Endodermal cell (in vitro differentiated cells): ENCODE data around the gene PTPRO. TPM values are rescaled to one million over a fixed set of nuclear protein-coding genes. Genes with fewer than 3 reads are reported as not detected.

Experiments used
- DNase-seq: peaks from one replicate; pipeline ENCODE4 v3.0.0-alpha.2; 2017
- H3K27ac ChIP-seq: 2 replicates; pipeline ENCODE4 v1.5.1; 2013; ENCODE audit warnings: mild to moderate bottlenecking, low read depth, low read length, moderate library complexity
- H3K27me3 ChIP-seq: 2 replicates; pipeline ENCODE4 v1.6.1; 2013; ENCODE audit warnings: mild to moderate bottlenecking, low read length, moderate library complexity; ENCODE audit not compliant: insufficient read depth, control insufficient read depth, poor library complexity, severe bottlenecking
- H3K36me3 ChIP-seq: 2 replicates; pipeline ENCODE4 v1.7.0; 2013; ENCODE audit warnings: mild to moderate bottlenecking, low read length, moderate library complexity; ENCODE audit not compliant: control insufficient read depth, insufficient read depth
- H3K4me1 ChIP-seq: one replicate; pipeline ENCODE4 v1.7.0; 2013; ENCODE audit warnings: low read length; ENCODE audit not compliant: control insufficient read depth, insufficient read depth
- H3K4me3 ChIP-seq: 2 replicates; pipeline ENCODE4 v1.5.1; 2013; ENCODE audit warnings: mild to moderate bottlenecking, low read length, moderate library complexity
- H3K9ac ChIP-seq: 2 replicates; pipeline ENCODE4 v1.6.1; 2013; ENCODE audit warnings: mild to moderate bottlenecking, low read length, moderate library complexity; ENCODE audit not compliant: poor library complexity, severe bottlenecking; ENCODE audit errors: extremely low read depth
- H3K9me3 ChIP-seq: 2 replicates; pipeline ENCODE4 v1.6.1; 2013; ENCODE audit warnings: mild to moderate bottlenecking, low read length, moderate library complexity; ENCODE audit not compliant: control insufficient read depth
- H3K27ac Mint-ChIP-seq: 2 replicates; pipeline ENCODE4 v1.8.0; 2020; ENCODE audit warnings: mixed read lengths
- H3K27me3 Mint-ChIP-seq: 2 replicates; pipeline ENCODE4 v1.8.0; 2021; ENCODE audit warnings: mild to moderate bottlenecking, mixed read lengths; ENCODE audit not compliant: insufficient read depth
- H3K36me3 Mint-ChIP-seq: 2 replicates; pipeline ENCODE4 v1.8.0; 2020; ENCODE audit warnings: low read depth, mixed read lengths
- H3K4me1 Mint-ChIP-seq: 2 replicates; pipeline ENCODE4 v1.8.0; 2020; ENCODE audit warnings: mixed read lengths
- H3K4me3 Mint-ChIP-seq: 2 replicates; pipeline ENCODE4 v1.8.0; 2020; ENCODE audit warnings: mild to moderate bottlenecking, moderate library complexity, mixed read lengths
- H3K9me3 Mint-ChIP-seq: 2 replicates; pipeline ENCODE4 v1.8.0; 2020; ENCODE audit warnings: mild to moderate bottlenecking, mixed read lengths
- WGBS, 2 experiments: methylation state at CpG; one replicate each; pipeline versions ENCODE4 v1.1.5 to v1.1.7; 2013; ENCODE audit warnings: missing lambda C conversion rate in 2 of 2, mixed read lengths in 1 of 2; ENCODE audit not compliant: insufficient coverage in 1 of 2, insufficient read length in 1 of 2; 5-methylcytosine and 5-hydroxymethylcytosine counted together
- total RNA-seq, 2 donors: library from RNA; stranded (reverse); fragmentation: NEBNext Ultra II Directional in 1 of 2; extraction: Animal tissue kit (Norgen Biotek cat#: 25700) in 1 of 2; gene quantifications; 2 replicates in 1 of 2; 3 replicates in 1 of 2; pipeline ENCODE4 v1.2.1, GENCODE V29; 2021
- TF ChIP-seq, protein P1 (sequence below): fragments of 200-600 bp; sonication (generic); conservative IDR thresholded peaks from 2 replicates; pipeline ENCODE4 v1.5.0; 2021; ENCODE audit warnings: antibody characterized with exemption, mild to moderate bottlenecking

Gene PTPRO
- total RNA-seq, 2 donors from 2014 or later = 0.31 TPM; not detected in 1

DNA sequence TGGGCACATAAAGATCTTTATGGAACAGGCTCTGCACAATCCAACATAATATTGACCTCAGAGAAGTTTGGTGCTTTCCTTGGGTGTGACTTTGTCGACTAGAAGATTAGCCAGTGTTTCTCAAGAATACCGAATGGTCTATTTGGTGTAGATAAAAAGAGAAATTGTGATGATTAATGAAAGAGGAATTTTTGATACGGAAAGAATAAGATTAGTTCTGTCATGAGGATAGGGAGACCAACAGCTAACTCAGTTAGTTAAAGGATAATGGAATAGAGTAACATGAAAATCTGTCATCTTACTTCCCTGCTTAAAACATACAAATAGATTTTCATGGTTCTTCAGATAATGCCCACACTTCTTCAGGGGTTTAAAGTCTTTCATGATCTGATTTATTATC, 24.2 kb downstream of the PTPRO start:
- Mint-ChIP-seq H3K4me3 (no peak overlapping the region), H3K4me1 (peaks cover 31% of the 10 kb centered on the region), H3K36me3 (no peaks in the 10 kb centered on the region), H3K9me3 (peaks cover 2% of the 10 kb centered on the region), H3K27me3 (peaks cover 11% of the 10 kb centered on the region), H3K27ac (no peak overlapping the region)
- 82 to 89% methylated on average over 3 of the region's 3 CpGs for WGBS, 2 experiments
- Histone ChIP-seq H3K36me3 (no peaks in the 10 kb centered on the region), H3K27me3 (no peaks in the 10 kb centered on the region), H3K4me3 (no peak overlapping the region), H3K9me3 (no peaks in the 10 kb centered on the region), H3K9ac (no peak overlapping the region), H3K4me1 (peaks cover 5% of the 10 kb centered on the region), H3K27ac (no peak overlapping the region)
- TF ChIP-seq, protein P1, sequence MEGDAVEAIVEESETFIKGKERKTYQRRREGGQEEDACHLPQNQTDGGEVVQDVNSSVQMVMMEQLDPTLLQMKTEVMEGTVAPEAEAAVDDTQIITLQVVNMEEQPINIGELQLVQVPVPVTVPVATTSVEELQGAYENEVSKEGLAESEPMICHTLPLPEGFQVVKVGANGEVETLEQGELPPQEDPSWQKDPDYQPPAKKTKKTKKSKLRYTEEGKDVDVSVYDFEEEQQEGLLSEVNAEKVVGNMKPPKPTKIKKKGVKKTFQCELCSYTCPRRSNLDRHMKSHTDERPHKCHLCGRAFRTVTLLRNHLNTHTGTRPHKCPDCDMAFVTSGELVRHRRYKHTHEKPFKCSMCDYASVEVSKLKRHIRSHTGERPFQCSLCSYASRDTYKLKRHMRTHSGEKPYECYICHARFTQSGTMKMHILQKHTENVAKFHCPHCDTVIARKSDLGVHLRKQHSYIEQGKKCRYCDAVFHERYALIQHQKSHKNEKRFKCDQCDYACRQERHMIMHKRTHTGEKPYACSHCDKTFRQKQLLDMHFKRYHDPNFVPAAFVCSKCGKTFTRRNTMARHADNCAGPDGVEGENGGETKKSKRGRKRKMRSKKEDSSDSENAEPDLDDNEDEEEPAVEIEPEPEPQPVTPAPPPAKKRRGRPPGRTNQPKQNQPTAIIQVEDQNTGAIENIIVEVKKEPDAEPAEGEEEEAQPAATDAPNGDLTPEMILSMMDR = no peak
- DNase-seq = no peak

DNA sequence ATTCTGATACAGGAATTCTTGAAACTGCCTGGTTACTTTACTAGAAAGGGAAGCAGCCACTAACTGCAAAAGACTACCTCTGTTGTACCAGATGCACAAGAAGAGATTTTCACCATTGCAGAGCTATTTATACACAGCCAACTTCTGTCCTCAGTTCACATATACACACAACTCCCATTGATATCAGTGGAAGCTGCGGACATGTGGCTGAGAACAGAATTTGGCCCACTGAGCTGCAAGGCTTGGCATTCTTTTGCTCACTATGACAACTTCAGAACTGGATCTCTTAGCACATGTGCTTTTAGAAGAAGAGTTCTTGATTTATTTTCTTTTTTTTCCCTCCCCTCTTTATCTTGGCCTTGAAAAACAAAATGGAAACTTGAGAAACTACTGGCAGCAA, 28.3 kb downstream of the PTPRO start:
- Mint-ChIP-seq H3K27ac (no peak overlapping the region), H3K36me3 (no peaks in the 10 kb centered on the region), H3K4me3 (no peak overlapping the region), H3K9me3 (peaks cover 2% of the 10 kb centered on the region), H3K4me1 (peaks cover 31% of the 10 kb centered on the region), H3K27me3 (peaks cover 10% of the 10 kb centered on the region)
- H3K36me3 ChIP-seq = no peaks in the 10 kb centered on the region
- peak overlapping the region; percentile 35 for H3K27ac ChIP-seq
- TF ChIP-seq, protein P1 = no peak
- no peak overlapping the region for H3K9ac ChIP-seq
- H3K9me3 ChIP-seq = no peaks in the 10 kb centered on the region
- no peak overlapping the region for H3K4me3 ChIP-seq
- WGBS, 2 experiments = 67 to 85% methylated on average over 1 of the region's 1 CpG
- H3K4me1 ChIP-seq = peaks cover 5% of the 10 kb centered on the region
- DNase-seq = no peak
- H3K27me3 ChIP-seq = no peaks in the 10 kb centered on the region

DNA sequence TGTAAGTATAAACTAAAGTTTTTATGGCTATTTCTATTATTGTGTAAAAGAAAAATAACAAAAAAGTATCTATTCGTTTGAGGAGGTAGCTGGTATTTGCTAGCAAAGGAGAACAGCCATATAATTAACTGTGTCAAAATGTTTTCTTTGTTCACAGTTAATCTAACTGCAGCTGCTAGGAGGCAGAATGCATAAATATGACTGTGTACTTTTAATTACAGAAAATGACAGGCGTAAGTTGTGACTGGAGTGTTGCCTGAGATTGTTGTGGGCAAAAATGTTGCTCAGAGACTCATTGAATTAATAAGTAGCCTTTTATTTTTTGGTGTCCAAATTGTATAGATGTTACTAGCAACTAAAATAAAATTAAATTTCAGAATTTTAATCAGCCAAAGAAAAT, 33.5 kb downstream of the PTPRO start:
- Histone ChIP-seq H3K4me3 (no peak overlapping the region), H3K9me3 (no peaks in the 10 kb centered on the region), H3K36me3 (no peaks in the 10 kb centered on the region), H3K4me1 (no peaks in the 10 kb centered on the region), H3K27me3 (no peaks in the 10 kb centered on the region), H3K9ac (no peak overlapping the region), H3K27ac (no peak overlapping the region)
- peaks cover 17% of the 10 kb centered on the region for H3K4me1 Mint-ChIP-seq
- H3K27me3 Mint-ChIP-seq = peaks cover 6% of the 10 kb centered on the region
- 80 to 93% methylated on average over 1 to 2 of the region's 2 CpGs for WGBS, 2 experiments
- DNase-seq = no peak
- H3K27ac Mint-ChIP-seq = no peak overlapping the region
- TF ChIP-seq, protein P1 = no peak
- H3K4me3 Mint-ChIP-seq = no peak overlapping the region
- no peaks in the 10 kb centered on the region for H3K36me3 Mint-ChIP-seq
- peaks cover 2% of the 10 kb centered on the region for H3K9me3 Mint-ChIP-seq
